Measurements from ENCODE around the gene PAFAH1B2. TPM values are rescaled to one million over a fixed set of nuclear protein-coding genes. Genes with fewer than 3 reads are reported as not detected.
"Not testable (repeated sequence)": the region's sequence is repeated elsewhere in the genome, so short reads cannot be mapped to it uniquely, and the experiment has no call there.

The PAFAH1B2 gene
- total RNA-seq, 1 experiment from 2014 or later = 91.3 TPM

DNA sequence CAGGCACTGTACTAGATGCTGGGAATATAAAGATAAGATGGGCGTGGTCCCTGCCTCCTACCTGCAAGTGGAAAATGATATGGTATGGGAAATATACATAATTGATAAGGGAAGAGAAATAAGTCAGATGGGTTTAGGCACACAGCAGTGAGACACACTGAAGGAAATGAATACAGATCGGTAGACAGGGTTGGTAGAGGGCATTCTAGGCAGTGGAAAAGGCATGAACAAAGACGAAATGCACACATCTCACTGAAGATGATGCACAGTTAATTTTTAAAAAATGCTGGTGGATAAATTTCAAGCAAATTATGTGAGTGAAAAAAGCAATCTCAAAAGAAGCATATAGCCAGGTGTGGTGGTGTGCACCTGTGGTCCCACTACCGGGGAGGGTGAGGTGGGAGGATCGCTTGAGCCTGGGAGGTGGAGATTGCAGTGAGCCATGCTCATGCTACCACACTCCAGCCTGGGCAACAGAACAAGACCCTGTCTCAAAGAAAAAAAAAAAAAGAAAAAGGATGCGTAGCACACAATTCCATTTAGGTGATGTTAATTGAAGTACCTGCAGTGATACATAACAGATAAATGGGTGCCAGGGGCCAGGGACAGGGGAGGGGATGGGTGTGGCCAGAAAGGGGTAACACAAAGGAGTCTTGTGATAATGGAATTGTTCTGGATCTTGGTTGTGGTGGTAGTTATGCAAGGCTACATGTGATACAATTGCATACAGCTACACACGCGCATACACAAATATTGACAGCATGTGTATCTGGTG, 65.5 kb downstream of the PAFAH1B2 start:
- H3K79me2 ChIP-seq (ENCODE audit: low read depth); BruUV-seq (replicated peaks); intact Hi-C loops (cut with micrococcal nuclease; ENCODE audit: unreplicated experiment); H3K4me2 ChIP-seq; H3K27me3 ChIP-seq (ENCODE audit: insufficient read depth, low read depth); CTCF ChIA-PET; POLR2A ChIA-PET (ENCODE audit: unreplicated experiment); H2AFZ ChIP-seq; H3K4me3 ChIP-seq; H3F3A ChIP-seq (ENCODE audit: insufficient read depth, low read depth); H3K9me2 ChIP-seq (ENCODE audit: insufficient read depth); H3K27ac ChIP-seq; H4K20me1 ChIP-seq (ENCODE audit: insufficient read depth); DNase-seq; H3K9me3 ChIP-seq (ENCODE audit: insufficient read depth, low read depth); H3K36me3 ChIP-seq (ENCODE audit: low read depth); H3K4me1 ChIP-seq (replicated peaks; ENCODE audit: insufficient read depth): not testable (repeated sequence)

- Histone ChIP-seq H3K4me2 (no peak overlapping the region), H3K27ac (no peak overlapping the region), H3K36me3 (ENCODE audit: low read depth) (no peaks in the 10 kb centered on the region), H2AFZ (no peak overlapping the region), H3K9me2 (ENCODE audit: insufficient read depth) (no peaks in the 10 kb centered on the region), H3F3A (ENCODE audit: insufficient read depth, low read depth) (peaks cover 4% of the 10 kb centered on the region), H3K9me3 (ENCODE audit: insufficient read depth, low read depth) (no peaks in the 10 kb centered on the region), H3K4me1 (replicated peaks; ENCODE audit: insufficient read depth) (no peaks in the 10 kb centered on the region), H3K4me3 (no peak overlapping the region), H3K27me3 (ENCODE audit: insufficient read depth, low read depth) (no peaks in the 10 kb centered on the region), H3K79me2 (ENCODE audit: low read depth) (no peaks in the 10 kb centered on the region), H4K20me1 (ENCODE audit: insufficient read depth) (no peaks in the 10 kb centered on the region)
- DNase-seq = no peak
- intact Hi-C loops (cut with micrococcal nuclease; ENCODE audit: unreplicated experiment) = no loop called here
- no TSS peak for BruUV-seq (replicated peaks)
- TF ChIP-seq, protein P1, sequence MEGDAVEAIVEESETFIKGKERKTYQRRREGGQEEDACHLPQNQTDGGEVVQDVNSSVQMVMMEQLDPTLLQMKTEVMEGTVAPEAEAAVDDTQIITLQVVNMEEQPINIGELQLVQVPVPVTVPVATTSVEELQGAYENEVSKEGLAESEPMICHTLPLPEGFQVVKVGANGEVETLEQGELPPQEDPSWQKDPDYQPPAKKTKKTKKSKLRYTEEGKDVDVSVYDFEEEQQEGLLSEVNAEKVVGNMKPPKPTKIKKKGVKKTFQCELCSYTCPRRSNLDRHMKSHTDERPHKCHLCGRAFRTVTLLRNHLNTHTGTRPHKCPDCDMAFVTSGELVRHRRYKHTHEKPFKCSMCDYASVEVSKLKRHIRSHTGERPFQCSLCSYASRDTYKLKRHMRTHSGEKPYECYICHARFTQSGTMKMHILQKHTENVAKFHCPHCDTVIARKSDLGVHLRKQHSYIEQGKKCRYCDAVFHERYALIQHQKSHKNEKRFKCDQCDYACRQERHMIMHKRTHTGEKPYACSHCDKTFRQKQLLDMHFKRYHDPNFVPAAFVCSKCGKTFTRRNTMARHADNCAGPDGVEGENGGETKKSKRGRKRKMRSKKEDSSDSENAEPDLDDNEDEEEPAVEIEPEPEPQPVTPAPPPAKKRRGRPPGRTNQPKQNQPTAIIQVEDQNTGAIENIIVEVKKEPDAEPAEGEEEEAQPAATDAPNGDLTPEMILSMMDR (conservative IDR thresholded peaks at IDR 0.05) = no peak
- no peak for TF ChIP-seq EZH2 (IDR thresholded peaks at IDR 0.05; ENCODE audit: low read depth)
- CTCF ChIA-PET = no interaction called here
- POLR2A ChIA-PET (ENCODE audit: unreplicated experiment) = no interaction called here
Measured at GRCh38 chr11:117210620-117211019, 66.5 kb downstream of the PAFAH1B2 start.

DNA sequence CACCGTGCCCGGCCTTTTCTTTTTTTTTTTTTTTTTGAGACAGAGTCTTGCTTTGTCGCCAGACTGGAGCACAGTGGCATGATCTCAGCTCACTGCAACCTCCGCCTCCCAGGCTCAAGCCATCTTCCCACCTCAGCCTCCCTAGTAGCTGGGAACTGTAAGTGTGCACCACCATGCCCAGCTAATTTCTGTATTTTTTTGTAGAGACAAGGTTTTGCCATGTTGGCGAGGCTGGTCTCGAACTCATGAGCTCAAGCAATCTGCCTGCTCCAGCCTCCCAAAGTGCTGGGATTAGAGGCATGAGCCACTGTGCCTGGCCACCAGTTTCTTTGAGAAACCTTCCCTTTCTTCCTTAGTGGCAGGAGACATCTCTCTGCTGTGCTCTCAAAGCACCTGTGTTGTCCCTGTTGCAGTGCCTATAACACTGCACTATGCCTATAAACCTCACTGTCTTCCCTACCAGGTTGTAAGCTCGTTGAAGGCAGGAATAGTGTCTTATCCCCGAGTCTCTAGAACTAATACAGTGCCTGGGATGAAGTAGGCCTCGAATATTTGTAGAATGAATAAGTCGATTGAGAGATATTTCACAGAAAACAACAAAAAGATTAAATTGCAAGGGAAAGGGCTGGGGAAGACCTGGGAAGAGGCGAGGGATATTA, 68.7 kb downstream of the PAFAH1B2 start:
- no peak overlapping the region for H3K4me2 ChIP-seq
- H3K79me2 ChIP-seq (ENCODE audit: low read depth) = no peaks in the 10 kb centered on the region
- ChIA-PET CTCF (no interaction called here), POLR2A (ENCODE audit: unreplicated experiment) (interaction anchor here (0.7 kb wide), 1 partner anchor 68 kb away, joined by 8 read pairs; no protein-coding TSS in a partner anchor)
- H3K36me3 ChIP-seq (ENCODE audit: low read depth) = no peaks in the 10 kb centered on the region
- no peaks in the 10 kb centered on the region for H3K4me1 ChIP-seq (replicated peaks; ENCODE audit: insufficient read depth)
- no TSS peak for BruUV-seq (replicated peaks)
- H3K27me3 ChIP-seq (ENCODE audit: insufficient read depth, low read depth) = no peaks in the 10 kb centered on the region
- H2AFZ ChIP-seq = no peak overlapping the region
- intact Hi-C loops (cut with micrococcal nuclease; ENCODE audit: unreplicated experiment) = no loop called here
- H3F3A ChIP-seq (ENCODE audit: insufficient read depth, low read depth) = peaks cover 7% of the 10 kb centered on the region
- H3K4me3 ChIP-seq = no peak overlapping the region
- TF ChIP-seq, protein P1 (conservative IDR thresholded peaks at IDR 0.05) = no peak
- no peak for TF ChIP-seq EZH2 (IDR thresholded peaks at IDR 0.05; ENCODE audit: low read depth)
- DNase-seq = no peak
- H4K20me1 ChIP-seq (ENCODE audit: insufficient read depth) = no peaks in the 10 kb centered on the region
- H3K9me3 ChIP-seq (ENCODE audit: insufficient read depth, low read depth) = no peaks in the 10 kb centered on the region
- no peaks in the 10 kb centered on the region for H3K9me2 ChIP-seq (ENCODE audit: insufficient read depth)
- H3K27ac ChIP-seq = no peak overlapping the region
